ENCODE measurements around the gene EBI3.
"Not testable (repeated sequence)": the region's sequence is repeated elsewhere in the genome, so short reads cannot be mapped to it uniquely, and the experiment has no call there.

Gene EBI3

DNA sequence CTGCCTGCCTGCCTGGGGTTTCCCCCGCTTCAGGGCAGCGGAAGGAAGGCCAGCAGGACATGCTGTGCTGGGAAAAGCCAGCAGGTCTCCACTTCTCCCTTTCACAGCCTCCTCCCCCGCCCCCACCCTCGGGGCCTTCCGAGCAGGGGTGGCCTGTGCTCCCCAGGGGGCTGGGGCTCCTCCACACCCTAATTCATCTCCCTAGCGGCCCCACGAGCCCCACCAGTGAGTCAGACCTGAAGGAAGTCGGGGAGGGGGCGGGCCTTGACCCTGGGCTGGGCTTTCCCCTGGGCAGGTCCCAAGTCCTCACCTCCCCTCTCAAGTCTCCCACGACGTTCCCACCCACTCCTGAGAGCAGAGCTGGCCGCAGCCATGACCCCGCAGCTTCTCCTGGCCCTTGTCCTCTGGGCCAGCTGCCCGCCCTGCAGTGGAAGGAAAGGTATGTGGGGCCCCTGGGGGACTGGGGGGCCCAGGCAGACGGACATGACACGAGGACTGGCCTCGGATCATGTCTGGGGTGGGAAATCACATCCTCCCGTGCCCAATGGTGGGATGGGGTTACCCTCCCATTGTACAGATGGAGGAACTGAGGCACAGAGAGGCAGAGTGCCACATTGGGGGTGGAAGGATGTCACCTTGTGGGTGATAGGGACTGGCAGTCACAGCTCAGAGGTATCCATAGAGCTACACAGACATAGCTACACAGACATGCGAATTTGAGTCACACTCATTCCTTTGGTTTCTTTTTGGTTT is at the start of gene EBI3:
EBI3 (plus strand) TSS at position 345 of the 753 bp plus-strand sequence; CDS start at position 373, 28 bp downstream.
- Histone ChIP-seq H3K9me3 (ENCODE audit: low read length) (no peaks in the 10 kb centered on the region), H3K4me3 (ENCODE audit: low read length) (no peak within 1 kb of the TSS), H2AFZ (ENCODE audit: low read depth, low read length) (no peak within 1 kb of the TSS), H3K36me3 (ENCODE audit: insufficient read depth, low read length) (no peaks in the 10 kb centered on the region), H3K27me3 (ENCODE audit: insufficient read depth, low read length) (no peaks in the 10 kb centered on the region), H3K4me1 (ENCODE audit: insufficient read depth, low read length) (no peaks in the 10 kb centered on the region)

DNA sequence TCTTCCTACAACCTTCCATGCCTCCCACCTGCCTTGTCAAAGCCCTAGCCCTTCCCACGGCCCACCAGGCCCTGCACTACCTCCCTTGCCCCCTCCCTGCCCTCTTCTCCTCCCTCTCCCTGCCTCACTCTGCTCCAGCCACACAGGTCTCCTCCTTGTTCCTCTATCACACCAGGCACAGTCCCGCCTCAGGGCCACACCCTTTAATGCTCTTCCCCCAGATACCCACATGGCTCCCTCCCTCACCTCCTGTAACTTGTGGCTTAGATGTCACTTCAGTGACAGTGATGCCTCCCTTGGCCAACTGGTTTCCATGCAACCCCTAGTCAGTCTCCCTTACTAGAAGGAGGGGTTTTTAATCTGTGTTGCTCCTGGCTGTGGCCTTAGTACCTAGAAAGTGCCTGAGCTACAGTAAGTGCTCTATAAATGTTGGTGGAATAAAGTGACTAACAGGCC is 48.2 kb upstream of the EBI3 start:
- peak overlapping the region; percentile 73 for H3K4me3 ChIP-seq (ENCODE audit: low read length)
- H3K36me3 ChIP-seq (ENCODE audit: insufficient read depth, low read length) = peaks cover 22% of the 10 kb centered on the region
- H2AFZ ChIP-seq (ENCODE audit: low read depth, low read length) = no peak overlapping the region
- no peaks in the 10 kb centered on the region for H3K27me3 ChIP-seq (ENCODE audit: insufficient read depth, low read length)
- H3K4me1 ChIP-seq (ENCODE audit: insufficient read depth, low read length) = no peaks in the 10 kb centered on the region
- H3K9me3 ChIP-seq (ENCODE audit: low read length) = no peaks in the 10 kb centered on the region

DNA sequence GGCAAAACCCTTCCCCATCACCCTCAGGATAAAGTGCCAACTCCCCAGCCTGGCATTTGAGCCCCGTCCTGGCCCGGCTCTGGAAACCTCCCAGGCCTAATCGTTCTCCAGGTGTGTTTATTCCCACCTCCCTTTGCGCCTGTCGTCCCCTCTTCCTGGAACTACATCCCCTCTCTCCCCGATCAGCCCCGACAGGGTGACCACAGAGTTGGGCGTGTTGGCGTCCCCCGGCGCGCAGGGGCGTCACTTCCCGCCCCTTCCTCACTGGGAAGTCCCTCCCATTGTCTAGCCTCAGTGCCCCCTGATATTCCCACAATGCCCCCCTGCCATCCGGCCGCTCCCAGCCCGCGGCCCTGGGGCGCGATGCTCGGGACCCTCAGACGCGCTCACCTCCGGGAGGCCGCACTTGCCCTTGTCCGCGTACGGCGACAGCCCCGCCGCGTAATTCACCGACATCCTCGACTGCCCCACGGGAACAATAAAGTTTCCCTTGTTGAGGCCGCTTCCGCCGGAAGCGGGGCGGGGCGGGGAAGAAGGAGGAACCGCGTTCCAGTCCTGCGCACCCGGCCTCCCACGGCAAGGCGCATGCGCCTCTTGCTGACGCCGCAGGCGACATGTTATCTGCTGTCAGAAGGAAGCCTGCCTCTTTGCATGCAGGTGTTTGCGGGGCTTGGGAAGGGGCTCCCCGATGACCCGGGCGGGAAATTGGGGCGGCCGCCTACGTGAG is 47.1 kb upstream of the EBI3 start, which contains the start of the genes ANKRD24 and SIRT6:
ANKRD24 (plus strand) TSS at position 606 of the 727 bp plus-strand sequence. CDS start 3,737 bp downstream, outside the sequence.
SIRT6 (minus strand) TSS at position 480 of the 727 bp plus-strand sequence; CDS start at position 456, 24 bp downstream.
- H3K36me3 ChIP-seq (ENCODE audit: insufficient read depth, low read length) = peaks cover 18% of the 10 kb centered on the region
- peak within 1 kb of the TSS; percentile 73 for H3K4me3 ChIP-seq (ENCODE audit: low read length)
- no peaks in the 10 kb centered on the region for H3K27me3 ChIP-seq (ENCODE audit: insufficient read depth, low read length)
- H2AFZ ChIP-seq (ENCODE audit: low read depth, low read length) = peak within 1 kb of the TSS; percentile 48
- H3K9me3 ChIP-seq (ENCODE audit: low read length) = no peaks in the 10 kb centered on the region
- H3K4me1 ChIP-seq (ENCODE audit: insufficient read depth, low read length) = no peaks in the 10 kb centered on the region

DNA sequence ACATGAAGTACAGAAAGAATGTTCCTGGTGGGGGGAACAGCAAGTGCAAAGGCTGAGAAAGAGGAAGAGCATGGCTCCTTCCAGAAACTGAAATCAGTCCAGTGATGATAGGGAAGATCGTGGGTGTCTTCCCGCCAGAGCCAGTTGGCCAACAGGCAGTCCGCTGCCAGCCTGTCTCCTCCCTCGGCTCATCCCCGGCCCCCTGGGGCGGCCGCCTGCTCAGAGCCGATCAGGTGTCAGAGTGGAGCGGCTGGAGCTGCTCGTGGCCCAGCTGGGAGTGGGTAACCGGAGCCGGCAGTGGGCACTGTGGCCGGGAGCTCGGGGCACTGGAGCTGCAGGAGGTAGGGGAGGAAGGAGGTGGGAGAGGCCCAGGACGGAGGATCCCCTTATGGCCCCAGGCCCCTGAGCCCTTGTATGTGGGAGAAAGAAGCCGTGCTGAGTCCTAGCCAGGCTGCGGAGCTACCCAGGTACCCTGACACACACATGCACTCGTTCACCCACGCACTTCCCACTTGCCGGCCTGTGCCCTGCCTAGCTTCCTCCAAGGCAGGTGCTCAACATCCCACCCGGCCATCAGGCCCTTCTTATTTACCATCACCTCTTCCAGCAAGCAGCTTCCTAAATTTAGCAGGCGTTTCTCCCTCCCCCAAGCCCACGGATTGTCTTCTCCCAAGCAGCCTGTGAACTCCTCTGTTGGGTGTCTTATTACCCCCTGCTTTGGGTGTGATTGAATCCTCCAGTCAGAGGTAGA is 45.2 kb upstream of the EBI3 start:
- no peaks in the 10 kb centered on the region for H3K9me3 ChIP-seq (ENCODE audit: low read length)
- peaks cover 14% of the 10 kb centered on the region for H3K36me3 ChIP-seq (ENCODE audit: insufficient read depth, low read length)
- no peak overlapping the region for H2AFZ ChIP-seq (ENCODE audit: low read depth, low read length)
- H3K4me3 ChIP-seq (ENCODE audit: low read length) = no peak overlapping the region
- no peaks in the 10 kb centered on the region for H3K4me1 ChIP-seq (ENCODE audit: insufficient read depth, low read length)
- H3K27me3 ChIP-seq (ENCODE audit: insufficient read depth, low read length) = no peaks in the 10 kb centered on the region

DNA sequence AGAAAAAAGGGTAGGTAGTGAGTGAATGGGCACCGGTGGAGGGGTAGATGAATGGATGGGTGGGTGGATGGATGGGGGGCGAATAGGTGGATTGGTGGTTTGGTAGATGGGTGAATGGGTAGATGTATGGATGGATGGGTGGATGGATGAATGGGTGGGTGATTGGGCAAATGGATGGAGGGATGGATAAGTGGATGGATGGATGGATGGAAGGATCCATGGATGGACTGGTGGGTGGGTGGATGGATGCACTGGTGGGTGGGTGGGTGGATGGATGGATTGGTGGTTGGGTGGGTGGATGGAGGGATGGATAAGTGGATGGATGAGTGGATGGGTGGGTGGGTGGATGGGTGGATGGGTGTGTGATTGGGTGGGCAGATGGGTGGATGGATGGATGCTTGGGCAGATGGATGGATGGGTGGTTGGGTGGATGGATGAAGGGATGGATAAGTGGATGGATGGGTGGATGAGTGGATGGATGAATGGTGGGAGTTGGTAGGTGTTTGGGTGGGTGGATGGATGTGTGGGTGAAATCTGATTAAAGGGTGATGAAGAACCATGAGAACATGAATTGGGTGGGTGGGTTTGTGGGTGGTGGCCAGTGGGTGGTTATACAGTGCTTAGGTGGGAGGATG is 44.5 kb upstream of the EBI3 start:
- Histone ChIP-seq H3K9me3 (ENCODE audit: low read length) (no peaks in the 10 kb centered on the region), H2AFZ (ENCODE audit: low read depth, low read length) (no peak overlapping the region), H3K36me3 (ENCODE audit: insufficient read depth, low read length) (peaks cover 9% of the 10 kb centered on the region), H3K4me3 (ENCODE audit: low read length) (no peak overlapping the region), H3K27me3 (ENCODE audit: insufficient read depth, low read length) (no peaks in the 10 kb centered on the region), H3K4me1 (ENCODE audit: insufficient read depth, low read length) (no peaks in the 10 kb centered on the region)

- no peaks in the 10 kb centered on the region for H3K27me3 ChIP-seq (ENCODE audit: insufficient read depth, low read length)
- H3K4me3 ChIP-seq (ENCODE audit: low read length) = no peak overlapping the region
- no peaks in the 10 kb centered on the region for H3K9me3 ChIP-seq (ENCODE audit: low read length)
- H2AFZ ChIP-seq (ENCODE audit: low read depth, low read length) = no peak overlapping the region
- H3K4me1 ChIP-seq (ENCODE audit: insufficient read depth, low read length) = no peaks in the 10 kb centered on the region
- H3K36me3 ChIP-seq (ENCODE audit: insufficient read depth, low read length) = peaks cover 3% of the 10 kb centered on the region
Measured at GRCh38 chr19:4185413-4186086, 43.8 kb upstream of the EBI3 start.

GRCh38 chr19:4186087-4186993 is 43.0 kb upstream of the EBI3 start:
- Histone ChIP-seq H3K4me3 (ENCODE audit: low read length) (no peak overlapping the region), H2AFZ (ENCODE audit: low read depth, low read length) (no peak overlapping the region), H3K27me3 (ENCODE audit: insufficient read depth, low read length) (no peaks in the 10 kb centered on the region), H3K36me3 (ENCODE audit: insufficient read depth, low read length) (no peaks in the 10 kb centered on the region), H3K4me1 (ENCODE audit: insufficient read depth, low read length) (no peaks in the 10 kb centered on the region), H3K9me3 (ENCODE audit: low read length) (no peaks in the 10 kb centered on the region)

- H3K36me3 ChIP-seq (ENCODE audit: insufficient read depth, low read length) = no peaks in the 10 kb centered on the region
- no peak overlapping the region for H2AFZ ChIP-seq (ENCODE audit: low read depth, low read length)
- H3K9me3 ChIP-seq (ENCODE audit: low read length) = no peaks in the 10 kb centered on the region
- H3K4me1 ChIP-seq (ENCODE audit: insufficient read depth, low read length) = no peaks in the 10 kb centered on the region
- no peaks in the 10 kb centered on the region for H3K27me3 ChIP-seq (ENCODE audit: insufficient read depth, low read length)
- H3K4me3 ChIP-seq (ENCODE audit: low read length) = no peak overlapping the region
Measured at GRCh38 chr19:4187313-4188122, 41.8 kb upstream of the EBI3 start.

DNA sequence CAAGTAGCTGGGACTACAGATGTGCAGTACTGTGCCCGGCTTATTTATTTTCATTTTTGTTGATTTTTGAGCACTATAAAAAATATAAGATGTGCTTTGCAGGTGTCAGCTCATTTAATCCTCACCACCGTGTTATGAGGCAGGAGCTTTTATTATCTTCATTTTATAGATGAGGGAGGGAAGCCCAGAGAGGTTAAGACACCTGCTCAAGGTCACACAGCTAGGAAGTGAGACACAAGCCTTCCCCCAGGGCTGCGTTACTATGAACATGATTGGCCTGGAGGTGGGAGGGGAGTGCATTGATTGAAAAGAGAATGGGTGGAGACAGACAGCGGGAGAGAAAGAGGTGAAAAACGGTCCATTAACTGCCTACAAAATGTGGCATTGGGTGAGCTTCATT is 39.7 kb upstream of the EBI3 start:
- Histone ChIP-seq H3K4me3 (ENCODE audit: low read length) (no peak overlapping the region), H3K9me3 (ENCODE audit: low read length) (no peaks in the 10 kb centered on the region), H3K27me3 (ENCODE audit: insufficient read depth, low read length) (peaks cover 2% of the 10 kb centered on the region), H2AFZ (ENCODE audit: low read depth, low read length) (no peak overlapping the region), H3K36me3 (ENCODE audit: insufficient read depth, low read length) (no peaks in the 10 kb centered on the region), H3K4me1 (ENCODE audit: insufficient read depth, low read length) (no peaks in the 10 kb centered on the region)

DNA sequence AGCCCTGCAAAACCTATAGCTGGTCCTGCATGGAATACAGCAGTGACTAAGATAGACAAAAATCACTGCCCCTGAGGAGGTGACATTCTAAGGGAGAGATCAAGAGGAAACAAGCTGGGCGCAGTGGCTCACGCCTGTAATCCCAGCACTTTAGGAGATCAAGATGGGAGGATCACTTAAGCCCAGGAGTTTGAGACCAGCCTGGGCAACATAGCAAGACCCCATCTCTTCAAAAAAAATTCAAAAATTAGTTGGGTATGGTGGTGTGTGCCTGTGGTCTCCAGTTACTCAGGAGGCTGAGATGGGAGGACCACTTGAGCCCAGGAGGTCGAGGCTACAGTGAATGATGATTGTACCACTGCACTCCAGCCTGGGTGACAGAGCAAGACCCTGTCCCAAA is 36.8 kb upstream of the EBI3 start:
- H3K4me3 ChIP-seq (ENCODE audit: low read length); H3K4me1 ChIP-seq (ENCODE audit: insufficient read depth, low read length); H3K36me3 ChIP-seq (ENCODE audit: insufficient read depth, low read length); H2AFZ ChIP-seq (ENCODE audit: low read depth, low read length); H3K9me3 ChIP-seq (ENCODE audit: low read length); H3K27me3 ChIP-seq (ENCODE audit: insufficient read depth, low read length): not testable (repeated sequence)

DNA sequence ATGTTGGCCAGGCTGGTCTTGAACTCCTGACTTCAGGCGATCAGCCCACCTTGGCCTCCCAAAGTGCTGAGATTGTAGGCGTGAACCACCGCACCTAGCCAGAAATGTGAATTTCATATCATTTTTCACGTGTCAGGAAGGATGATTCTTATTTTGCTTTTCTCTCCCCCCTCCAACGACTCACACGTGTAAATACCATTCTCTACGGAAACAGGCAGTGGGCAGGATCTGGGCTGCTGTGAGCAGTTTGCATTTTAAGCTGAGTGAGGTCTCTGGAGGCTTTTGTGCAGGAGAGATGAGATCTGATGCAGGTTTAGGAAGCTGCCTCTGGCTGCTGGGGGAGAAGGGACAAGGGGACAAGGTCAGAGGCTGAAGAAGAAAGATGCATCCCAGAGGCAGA is 35.0 kb upstream of the EBI3 start:
- H3K4me1 ChIP-seq (ENCODE audit: insufficient read depth, low read length) = peaks cover 3% of the 10 kb centered on the region
- H3K4me3 ChIP-seq (ENCODE audit: low read length) = no peak overlapping the region
- peaks cover 2% of the 10 kb centered on the region for H3K9me3 ChIP-seq (ENCODE audit: low read length)
- H3K27me3 ChIP-seq (ENCODE audit: insufficient read depth, low read length) = peaks cover 18% of the 10 kb centered on the region
- H2AFZ ChIP-seq (ENCODE audit: low read depth, low read length) = no peak overlapping the region
- H3K36me3 ChIP-seq (ENCODE audit: insufficient read depth, low read length) = no peaks in the 10 kb centered on the region

Measured in neuron (in vitro differentiated cells).